ENCODE measurements around the gene KRAS.

DNA sequence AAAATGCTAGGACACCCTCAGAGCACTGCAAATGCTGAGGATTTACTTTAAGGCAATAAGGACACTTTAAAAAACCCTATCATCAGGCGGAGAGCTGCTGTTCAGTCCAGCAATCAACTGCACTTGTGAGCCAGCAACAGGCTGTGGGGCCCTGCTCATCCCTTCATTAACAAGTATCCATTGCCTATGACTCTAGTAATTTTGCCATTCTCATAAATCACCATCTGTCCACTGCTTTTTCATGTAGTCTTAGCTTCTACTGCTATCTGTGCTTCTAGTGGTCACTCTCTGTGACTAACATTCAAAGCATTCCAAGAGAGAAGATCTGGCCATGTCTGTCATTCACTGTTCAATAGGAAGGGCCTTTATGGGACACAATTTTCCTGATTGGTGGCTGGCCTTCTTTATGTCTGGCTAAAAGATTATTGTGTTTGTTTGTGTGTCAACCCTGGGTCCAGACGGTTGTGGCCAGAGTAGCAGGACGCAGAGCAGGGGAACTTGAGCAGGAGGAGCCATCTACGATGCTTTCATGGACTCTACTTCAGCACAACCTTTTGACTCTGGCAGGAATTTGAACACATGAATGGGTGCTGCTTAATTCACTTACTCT lies 3.6 kb upstream of the KRAS start:
- TF ChIP-seq, protein P1, sequence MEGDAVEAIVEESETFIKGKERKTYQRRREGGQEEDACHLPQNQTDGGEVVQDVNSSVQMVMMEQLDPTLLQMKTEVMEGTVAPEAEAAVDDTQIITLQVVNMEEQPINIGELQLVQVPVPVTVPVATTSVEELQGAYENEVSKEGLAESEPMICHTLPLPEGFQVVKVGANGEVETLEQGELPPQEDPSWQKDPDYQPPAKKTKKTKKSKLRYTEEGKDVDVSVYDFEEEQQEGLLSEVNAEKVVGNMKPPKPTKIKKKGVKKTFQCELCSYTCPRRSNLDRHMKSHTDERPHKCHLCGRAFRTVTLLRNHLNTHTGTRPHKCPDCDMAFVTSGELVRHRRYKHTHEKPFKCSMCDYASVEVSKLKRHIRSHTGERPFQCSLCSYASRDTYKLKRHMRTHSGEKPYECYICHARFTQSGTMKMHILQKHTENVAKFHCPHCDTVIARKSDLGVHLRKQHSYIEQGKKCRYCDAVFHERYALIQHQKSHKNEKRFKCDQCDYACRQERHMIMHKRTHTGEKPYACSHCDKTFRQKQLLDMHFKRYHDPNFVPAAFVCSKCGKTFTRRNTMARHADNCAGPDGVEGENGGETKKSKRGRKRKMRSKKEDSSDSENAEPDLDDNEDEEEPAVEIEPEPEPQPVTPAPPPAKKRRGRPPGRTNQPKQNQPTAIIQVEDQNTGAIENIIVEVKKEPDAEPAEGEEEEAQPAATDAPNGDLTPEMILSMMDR (IDR thresholded peaks at IDR 0.05): no peak
- no peak for TF ChIP-seq POLR2A (IDR thresholded peaks at IDR 0.05)
